ENCODE results near the gene TRIM62. TPM values are rescaled to one million over a fixed set of nuclear protein-coding genes. Genes with fewer than 3 reads are reported as not detected.
"Not testable (repeated sequence)": the region's sequence is repeated elsewhere in the genome, so short reads cannot be mapped to it uniquely, and the experiment has no call there.

TRIM62 gene
- polyA plus RNA-seq, 1 donor = 7.5 TPM

GRCh38 chr1:33132549-33132948 lies 49.3 kb downstream of the TRIM62 start:
- DNase-seq = no peak

DNA sequence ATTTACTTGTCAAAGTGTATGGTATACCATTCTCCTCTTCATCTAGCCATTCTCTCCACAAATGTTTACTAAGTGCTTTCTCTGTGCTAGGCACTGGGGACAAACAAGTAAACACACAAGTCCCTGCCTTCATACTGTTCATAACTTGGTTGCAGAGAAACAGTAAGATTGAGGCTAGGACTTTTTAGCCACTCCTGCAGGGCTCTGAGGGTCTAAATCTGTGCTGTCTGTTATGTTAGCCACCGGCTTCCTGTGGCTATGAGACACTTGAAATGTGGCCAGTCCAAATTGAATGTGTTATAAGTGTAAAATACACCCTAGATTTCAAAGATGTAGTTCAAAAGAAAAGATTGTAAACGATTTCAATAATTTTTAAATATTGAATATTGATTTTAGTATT lies 50.7 kb downstream of the TRIM62 start:
- no peak for DNase-seq

DNA sequence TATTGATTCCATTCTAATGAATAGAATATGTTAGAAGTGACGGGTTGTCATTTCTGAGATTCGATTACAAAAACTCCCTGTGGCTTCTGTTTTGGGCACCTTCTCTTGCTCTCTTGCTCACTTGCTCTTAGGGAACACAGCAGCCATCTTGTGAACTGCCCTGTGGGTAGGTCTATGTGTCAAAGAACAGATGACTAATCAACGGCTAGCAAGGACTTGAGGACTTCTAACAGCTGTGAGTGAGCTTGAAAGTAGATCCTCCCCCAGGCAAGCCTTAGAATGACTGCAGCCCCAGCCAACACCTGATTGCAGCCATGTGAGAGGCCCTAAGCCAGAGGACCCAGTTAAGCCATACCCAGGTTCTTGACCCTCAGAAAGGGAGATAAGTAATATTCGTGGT lies 51.5 kb downstream of the TRIM62 start:
- DNase-seq = no peak

- no peak for DNase-seq
Observed at GRCh38 chr1:33128781-33129180, 53.1 kb downstream of the TRIM62 start.

DNA sequence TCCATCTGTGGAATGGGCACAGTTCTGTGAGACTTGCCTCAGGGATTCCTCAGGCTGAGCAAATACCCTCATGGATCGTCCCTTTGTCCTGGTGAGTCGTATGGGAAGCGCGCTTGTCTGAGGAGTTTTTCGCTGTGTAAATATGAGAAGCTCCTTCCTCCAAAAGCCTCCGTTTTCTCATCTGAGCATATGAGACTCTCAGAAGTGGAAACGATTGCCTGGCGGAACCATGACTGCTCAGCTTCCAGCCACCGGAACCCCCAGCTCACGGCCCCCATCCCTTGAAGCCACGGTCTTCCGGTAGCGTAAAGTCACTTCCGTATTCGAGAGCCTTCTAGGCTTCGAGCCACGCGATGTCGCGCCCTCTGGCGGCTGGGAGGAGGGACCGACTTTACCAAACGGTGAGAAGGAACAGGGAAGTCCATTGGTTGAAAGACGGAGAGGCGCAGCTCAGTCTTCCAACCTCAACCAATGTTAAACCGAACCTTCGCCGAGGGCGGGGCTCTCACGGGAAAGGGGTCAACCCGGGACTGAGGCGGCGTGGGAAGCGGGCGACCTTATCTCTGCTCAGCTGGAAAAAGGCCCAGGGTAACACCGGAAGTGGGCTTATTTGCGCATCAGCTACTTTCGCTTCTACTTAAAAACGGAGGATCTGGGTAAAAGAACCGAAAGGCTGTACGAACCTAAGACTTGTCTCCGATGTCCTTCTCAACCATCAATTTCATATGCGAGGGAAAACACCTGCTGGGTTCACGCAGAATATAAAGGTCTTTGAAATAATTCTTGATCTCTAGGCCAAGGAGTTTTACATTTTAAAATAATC lies 54.6 kb downstream of the TRIM62 start:
- peak; percentile 100 for DNase-seq

DNA sequence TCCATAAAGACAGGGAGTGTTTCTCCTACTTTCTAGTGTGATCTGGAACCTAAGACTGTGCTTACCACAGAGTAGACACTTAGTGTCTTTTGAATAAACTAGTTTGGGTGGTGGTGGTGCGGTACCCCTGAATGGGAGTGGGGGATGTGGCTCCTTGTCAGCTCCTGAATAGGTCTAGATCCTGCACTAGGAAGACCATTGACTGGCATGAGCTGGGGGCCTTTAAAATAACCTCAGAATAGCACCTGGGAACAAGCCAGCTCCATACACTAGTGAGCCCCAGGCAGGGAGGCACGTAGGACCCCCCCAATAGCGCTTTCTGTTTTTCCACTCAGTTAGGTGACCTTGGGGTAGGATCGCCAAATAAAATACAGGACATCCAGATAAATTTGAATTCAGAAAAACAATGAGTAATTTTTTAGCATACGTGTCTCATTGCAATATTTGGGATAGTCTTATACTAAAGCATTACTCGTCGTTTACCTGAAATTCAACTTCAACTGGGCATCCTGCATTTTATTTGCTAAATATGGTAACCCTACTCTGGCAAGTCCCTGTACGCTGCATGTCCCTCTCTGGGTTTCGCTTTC lies 55.3 kb downstream of the TRIM62 start:
- DNase-seq = no peak

GRCh38 chr1:33124647-33125046 lies 57.2 kb downstream of the TRIM62 start:
- not testable (repeated sequence) for DNase-seq

GRCh38 chr1:33123266-33123665 lies 58.6 kb downstream of the TRIM62 start:
- no peak for DNase-seq

- DNase-seq = no peak
Observed at GRCh38 chr1:33122483-33123178, 59.2 kb downstream of the TRIM62 start.

DNA sequence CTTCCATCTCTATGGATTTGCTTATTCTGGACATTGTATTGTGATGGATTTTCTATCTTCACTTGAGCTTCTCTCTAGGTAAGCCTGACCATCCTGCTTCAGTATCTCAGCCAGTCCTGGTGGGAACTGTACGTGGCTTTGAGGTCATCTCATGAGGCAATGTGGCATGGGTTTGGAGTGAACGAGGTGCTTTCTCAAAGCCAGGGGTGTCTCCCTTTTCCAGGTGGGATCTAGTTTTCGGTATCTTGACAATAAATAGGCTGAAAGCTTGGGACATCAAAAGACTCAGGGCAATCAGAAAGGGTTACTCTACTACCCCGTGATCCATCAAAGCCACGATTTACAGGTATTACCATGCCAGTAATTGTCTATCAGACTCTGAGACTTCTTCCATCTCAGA lies 60.1 kb downstream of the TRIM62 start:
- DNase-seq = no peak

DNA sequence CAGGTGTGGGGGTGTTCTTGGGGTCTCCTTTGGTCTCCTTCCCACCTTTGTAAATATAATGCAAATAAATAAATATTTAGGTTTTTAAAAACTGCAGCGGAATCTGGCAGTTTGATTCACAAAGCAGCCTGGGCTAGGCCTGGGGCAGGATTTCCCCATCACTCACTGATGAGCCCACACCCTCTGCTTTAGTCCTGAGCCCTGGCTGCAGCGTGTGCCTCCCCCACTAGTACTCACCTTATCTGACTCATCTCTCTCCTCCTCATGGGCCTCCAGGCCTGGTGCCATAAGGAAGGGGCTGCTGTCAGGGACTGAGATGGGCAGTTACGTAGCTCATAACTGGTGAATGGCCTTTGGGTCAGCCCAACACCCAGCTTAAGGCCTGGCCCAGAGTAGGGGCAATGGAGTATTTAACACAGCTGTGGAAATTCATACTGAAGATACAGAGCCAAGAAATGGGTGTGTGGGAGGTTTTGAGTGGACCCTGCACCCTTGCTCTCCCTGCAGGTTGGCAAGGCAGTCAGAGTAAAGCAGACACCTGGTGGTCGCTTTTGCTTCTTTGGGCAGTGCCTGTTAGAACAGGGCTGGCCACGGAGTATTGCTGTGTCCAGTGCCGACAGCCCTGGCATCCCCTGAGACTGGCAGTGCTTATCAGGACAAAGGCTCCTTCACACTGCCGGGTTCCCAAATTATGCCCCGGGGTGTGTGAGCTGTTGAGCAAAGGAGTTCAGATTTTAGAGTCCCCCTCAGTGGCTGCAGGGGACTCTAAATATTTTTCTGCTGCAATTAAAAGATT lies 61.2 kb downstream of the TRIM62 start:
- no peak for DNase-seq

DNA sequence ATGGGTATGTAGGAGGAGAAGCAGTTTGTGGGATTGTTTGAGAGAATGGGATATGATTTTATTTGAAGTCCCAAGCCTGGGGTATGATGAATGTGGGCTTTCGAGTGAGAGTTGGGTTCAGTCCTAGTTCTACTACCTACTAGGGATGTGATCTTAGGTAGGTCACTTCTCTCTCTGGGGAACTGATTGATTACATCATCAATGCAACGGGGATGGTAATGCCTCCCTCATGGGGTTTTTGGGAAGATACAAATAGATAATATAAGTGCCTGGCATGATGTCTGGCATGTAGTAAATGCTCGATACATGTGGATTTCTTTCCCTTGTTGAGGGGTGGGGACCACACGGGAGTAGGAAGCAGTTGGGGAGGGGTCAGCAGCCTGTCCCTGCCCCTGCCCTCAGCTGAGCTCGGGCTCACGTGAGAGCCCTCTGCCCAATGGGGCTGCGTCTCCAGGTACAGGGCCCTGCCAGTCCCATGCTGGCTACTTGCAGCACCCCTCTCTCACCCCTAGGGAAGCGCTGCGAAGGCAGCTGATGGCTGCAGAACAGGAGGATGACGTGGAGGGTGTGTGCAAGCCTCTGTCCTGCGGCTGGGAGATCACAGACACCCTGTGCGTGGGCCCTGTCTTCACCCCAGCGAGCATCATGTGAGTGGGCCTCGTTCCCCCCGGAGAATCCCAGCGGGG lies 62.2 kb downstream of the TRIM62 start:
- DNase-seq = no peak

- no peak for DNase-seq
Observed at GRCh38 chr1:33119050-33119449, 62.8 kb downstream of the TRIM62 start.

- no peak for DNase-seq
Observed at GRCh38 chr1:33118274-33118673, 63.6 kb downstream of the TRIM62 start.

- no peak for DNase-seq
Observed at GRCh38 chr1:33117440-33118085, 64.3 kb downstream of the TRIM62 start.

GRCh38 chr1:33111965-33112364 lies 69.9 kb downstream of the TRIM62 start:
- DNase-seq = no peak

GRCh38 chr1:33110477-33110876 lies 71.4 kb downstream of the TRIM62 start:
- no peak for DNase-seq

DNA sequence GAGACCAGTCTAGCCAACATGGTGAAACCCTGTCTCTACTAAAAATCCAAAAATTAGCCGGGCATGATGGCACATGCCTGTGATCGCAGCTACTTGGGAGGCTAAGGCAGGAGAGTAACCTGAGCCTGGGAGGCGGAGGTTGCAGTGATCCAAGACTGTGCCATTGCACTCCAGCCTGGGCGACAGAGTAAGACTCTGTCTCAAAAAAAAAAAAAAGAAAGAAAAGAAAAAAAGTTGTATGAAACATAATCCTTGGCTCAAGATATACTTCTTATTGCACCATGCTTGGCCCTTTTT lies 81.8 kb downstream of the TRIM62 start:
- DNase-seq = not testable (repeated sequence)

- DNase-seq = no peak
Observed at GRCh38 chr1:33099290-33100118, 82.3 kb downstream of the TRIM62 start.

DNA sequence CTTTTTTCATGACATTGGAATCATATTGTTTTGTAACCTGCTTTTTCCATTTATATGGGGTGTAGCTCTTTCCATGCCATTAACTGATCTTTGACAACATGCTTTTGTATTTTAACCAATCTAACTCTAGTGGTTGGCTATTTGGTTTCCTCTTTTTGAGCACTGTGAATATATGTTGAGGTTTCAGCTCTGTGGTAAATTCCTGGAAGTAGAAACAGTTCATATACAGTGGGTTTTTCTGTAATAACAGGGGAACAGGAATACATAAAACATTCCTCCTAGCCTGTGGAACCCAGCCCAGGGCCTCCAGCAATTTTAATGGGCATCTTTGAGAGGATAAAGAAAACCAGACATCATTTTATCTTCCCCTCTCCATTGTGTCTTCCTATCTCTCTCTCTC lies 83.5 kb downstream of the TRIM62 start:
- DNase-seq = no peak

- DNase-seq = no peak
Observed at GRCh38 chr1:33097762-33098161, 84.1 kb downstream of the TRIM62 start.

Data from hindlimb muscle (tissue), 1 donor.